Natural killer cell treated with Interleukin-12 subunit alpha and Interleukin-12 subunit beta and Interleukin-15 and Interleukin-18, amount 100 ng/mL, for 72 hours (primary cell): ENCODE measurements around the gene LRRC47. TPM values are rescaled to one million over a fixed set of nuclear protein-coding genes. Genes with fewer than 3 reads are reported as not detected.

ENCODE experiments used
- ATAC-seq, 2 donors: fragments of 150-1000 bp; cut with Tn5 transposase in 1 of 2; sonication (Bioruptor Pico), chemical (Tn5 transposase) in 1 of 2; 2 replicates each; pipeline ENCODE4 v1.10.0; 2021
- DNase-seq: peaks from one replicate; pipeline ENCODE4 v3.0.0; 2022; ENCODE audit warnings: low spot score
- H3K27ac Mint-ChIP-seq, 2 donors: 1 replicate in 1 of 2; 2 replicates in 1 of 2; pipeline ENCODE4 v1.8.0; 2022; ENCODE audit warnings: mixed read lengths in 2 of 2, mild to moderate bottlenecking in 1 of 2, moderate library complexity in 1 of 2
- H3K27me3 Mint-ChIP-seq, 2 donors: 1 replicate in 1 of 2; 2 replicates in 1 of 2; pipeline ENCODE4 v1.8.0; 2022; ENCODE audit warnings: mixed read lengths in 2 of 2
- H3K36me3 Mint-ChIP-seq: one replicate; pipeline ENCODE4 v1.8.0; 2022; ENCODE audit warnings: mixed read lengths
- H3K4me1 Mint-ChIP-seq, 2 donors: 1 replicate in 1 of 2; 2 replicates in 1 of 2; pipeline ENCODE4 v1.8.0; 2022; ENCODE audit warnings: low read depth in 2 of 2, mixed read lengths in 2 of 2, mild to moderate bottlenecking in 1 of 2
- H3K4me3 Mint-ChIP-seq: one replicate; pipeline ENCODE4 v1.8.0; 2022; ENCODE audit warnings: mixed read lengths
- H3K9me3 Mint-ChIP-seq: 2 replicates; pipeline ENCODE4 v1.8.0; 2022; ENCODE audit warnings: mixed read lengths
- total RNA-seq, 2 donors: library from RNA; stranded (reverse); gene quantifications; one replicate each; pipeline ENCODE4 v1.2.3, GENCODE V29; 2022

The LRRC47 gene
- total RNA-seq, 2 donors from 2014 or later, result 46.4 to 54.1 TPM

DNA sequence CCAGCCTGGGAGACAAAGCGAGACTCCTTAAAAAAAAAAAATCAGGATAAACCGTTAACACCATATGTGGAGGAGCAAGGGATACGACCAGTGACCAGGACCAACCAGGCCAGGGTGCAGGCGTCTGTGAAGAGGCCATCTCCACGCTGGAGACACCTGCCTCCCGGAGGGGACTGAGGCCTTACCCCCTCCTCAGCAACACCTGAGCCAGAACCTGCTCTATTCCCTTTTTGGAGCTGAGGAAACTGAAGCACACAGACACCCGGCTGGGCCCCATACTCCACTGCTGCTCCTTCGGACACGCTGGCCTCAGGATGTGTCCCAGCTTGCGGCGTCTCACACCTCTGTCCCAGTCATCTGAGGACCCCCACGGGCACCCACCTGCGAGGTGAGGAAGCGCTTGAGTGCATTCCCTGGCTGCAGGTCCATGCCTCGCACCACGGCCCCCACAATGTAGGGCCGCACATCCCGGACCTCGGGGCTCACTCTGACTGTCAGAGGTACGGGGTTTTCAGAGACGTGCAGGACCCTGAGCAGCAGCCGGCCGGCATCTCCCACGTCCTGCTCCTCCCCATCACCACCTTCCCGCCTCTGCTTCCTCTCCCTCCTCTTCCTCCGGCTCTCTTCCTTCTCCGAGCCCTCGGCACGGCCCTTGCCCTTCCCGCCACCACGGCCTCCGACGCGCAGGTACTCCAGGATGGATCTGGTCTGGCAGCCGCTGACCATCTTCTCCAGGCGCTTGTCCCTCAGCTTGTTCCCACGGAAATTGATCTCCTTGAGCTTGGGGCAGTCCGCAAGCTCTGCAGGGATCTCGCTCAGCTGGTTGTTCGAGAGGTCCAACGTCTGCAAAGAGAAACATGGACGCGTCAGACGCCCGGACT lies 9.6 kb downstream of the LRRC47 start:
- peaks cover 20 to 23% of the 10 kb centered on the region in 2 donors for H3K4me1 Mint-ChIP-seq
- peak overlapping the region; percentile 52 for H3K4me3 Mint-ChIP-seq
- peaks cover 5% of the 10 kb centered on the region for H3K36me3 Mint-ChIP-seq
- DNase-seq (no peak), ATAC-seq (no peak)
- H3K27ac Mint-ChIP-seq, result peak overlapping the region; percentile 60 to 64
- no peaks in the 10 kb centered on the region for H3K27me3 Mint-ChIP-seq
- H3K9me3 Mint-ChIP-seq, result no peaks in the 10 kb centered on the region

DNA sequence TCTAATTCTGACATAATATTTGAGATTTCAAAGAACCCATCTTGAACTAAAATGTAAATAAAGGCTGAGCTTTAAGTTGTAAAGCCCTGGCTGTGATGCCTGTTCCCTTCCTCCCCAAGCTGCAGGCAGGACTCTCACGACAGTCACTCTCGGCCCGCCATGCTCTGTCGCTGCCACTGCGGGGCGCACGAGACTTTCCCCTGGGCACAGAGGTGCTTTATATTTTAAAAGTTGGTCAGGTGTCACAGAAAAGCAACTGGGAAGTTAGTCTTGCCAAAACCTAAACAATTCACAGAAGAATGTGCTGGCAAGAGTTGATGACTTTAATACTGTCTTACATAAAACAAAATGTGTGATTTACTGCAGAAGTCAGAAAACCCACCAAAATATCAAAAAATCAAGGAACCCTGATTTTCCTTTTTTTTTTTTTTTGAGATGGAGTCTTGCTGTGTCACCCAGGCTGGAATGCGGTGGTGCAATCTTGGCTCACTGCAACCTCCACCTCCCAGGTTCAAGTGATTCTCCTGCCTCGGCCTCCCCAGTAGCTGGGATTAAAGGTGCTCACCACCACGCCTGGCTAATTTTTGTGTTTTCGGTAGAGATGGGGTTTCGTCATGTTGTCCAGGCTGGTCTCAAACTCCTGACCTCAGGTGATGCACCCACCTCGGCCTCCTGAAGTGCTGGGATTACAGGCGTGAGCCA lies 10.7 kb downstream of the LRRC47 start:
- peaks cover 5% of the 10 kb centered on the region for H3K36me3 Mint-ChIP-seq
- ATAC-seq (no peak), DNase-seq (no peak)
- H3K9me3 Mint-ChIP-seq, result no peaks in the 10 kb centered on the region
- H3K4me1 Mint-ChIP-seq, result peaks cover 19 to 20% of the 10 kb centered on the region in 2 donors
- H3K27ac Mint-ChIP-seq, result no peak overlapping the region
- H3K4me3 Mint-ChIP-seq, result no peak overlapping the region
- H3K27me3 Mint-ChIP-seq, result no peaks in the 10 kb centered on the region

DNA sequence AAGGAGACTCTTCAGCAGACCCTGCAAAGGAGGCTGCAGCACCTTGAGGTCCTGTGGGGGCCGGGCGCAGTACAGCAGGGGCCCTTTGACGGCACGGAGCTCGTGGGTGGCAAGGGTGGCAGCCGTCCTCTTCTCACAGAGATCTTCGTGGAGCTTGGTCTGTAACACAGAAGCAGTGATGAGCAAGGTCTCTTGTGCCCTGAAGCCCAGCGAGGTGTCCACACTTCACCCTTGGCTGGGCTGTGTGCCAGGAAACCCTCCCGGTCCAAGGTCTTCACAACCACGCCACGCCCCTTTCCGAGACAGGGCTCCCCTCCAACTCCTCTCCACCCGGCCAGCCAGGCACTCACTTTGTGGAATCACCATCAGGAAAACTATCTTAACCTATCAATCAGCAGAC lies 11.3 kb downstream of the LRRC47 start:
- Mint-ChIP-seq H3K9me3 (no peaks in the 10 kb centered on the region), H3K4me3 (no peak overlapping the region), H3K27ac (no peak overlapping the region), H3K27me3 (no peaks in the 10 kb centered on the region), H3K4me1 (peaks cover 19 to 20% of the 10 kb centered on the region in 2 donors), H3K36me3 (peaks cover 8% of the 10 kb centered on the region)
- ATAC-seq (no peak), DNase-seq (no peak)

DNA sequence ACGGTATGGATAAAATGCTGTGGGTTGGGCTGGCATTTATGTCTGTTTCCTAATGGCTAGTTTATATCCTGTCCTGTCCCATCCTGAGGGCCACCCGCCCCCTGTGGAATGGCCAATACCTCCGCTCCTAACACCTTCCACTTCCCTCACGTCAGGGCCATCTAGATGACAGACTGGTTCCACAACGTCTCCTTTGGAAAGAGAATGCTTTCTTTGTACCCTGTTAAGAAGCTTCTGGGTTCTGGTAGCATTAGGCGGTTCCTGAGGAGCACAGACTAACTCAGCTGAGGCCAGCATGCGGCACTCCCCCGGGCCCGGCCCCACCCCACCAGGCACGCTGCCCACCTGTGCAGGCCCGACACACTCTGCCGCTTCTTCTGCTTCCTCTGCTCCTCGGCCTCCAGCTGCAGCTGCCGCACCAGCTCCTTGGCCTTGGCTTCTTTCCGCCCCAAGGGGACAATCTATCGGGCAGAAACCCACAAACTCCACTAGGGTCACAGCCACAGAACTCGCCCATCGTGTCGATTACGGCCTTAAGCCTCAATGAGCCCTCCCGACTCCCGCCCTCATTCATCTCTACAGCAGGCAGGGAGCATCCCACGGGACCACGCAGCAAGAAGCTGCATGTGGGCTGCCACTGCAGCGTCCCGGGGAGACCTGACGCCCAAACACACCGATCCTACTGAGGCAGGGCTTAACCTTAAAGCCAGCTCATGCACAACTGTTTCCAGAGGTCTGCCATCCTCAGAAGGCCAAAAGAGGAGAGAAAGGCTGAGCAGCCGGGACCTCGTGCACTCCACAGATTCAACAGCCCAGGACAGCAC lies 12.4 kb downstream of the LRRC47 start:
- Mint-ChIP-seq H3K4me3 (no peak overlapping the region), H3K36me3 (peaks cover 12% of the 10 kb centered on the region), H3K27me3 (no peaks in the 10 kb centered on the region), H3K9me3 (no peaks in the 10 kb centered on the region), H3K27ac (no peak overlapping the region), H3K4me1 (peaks cover 14 to 20% of the 10 kb centered on the region in 2 donors)
- ATAC-seq (no peak), DNase-seq (no peak)

DNA sequence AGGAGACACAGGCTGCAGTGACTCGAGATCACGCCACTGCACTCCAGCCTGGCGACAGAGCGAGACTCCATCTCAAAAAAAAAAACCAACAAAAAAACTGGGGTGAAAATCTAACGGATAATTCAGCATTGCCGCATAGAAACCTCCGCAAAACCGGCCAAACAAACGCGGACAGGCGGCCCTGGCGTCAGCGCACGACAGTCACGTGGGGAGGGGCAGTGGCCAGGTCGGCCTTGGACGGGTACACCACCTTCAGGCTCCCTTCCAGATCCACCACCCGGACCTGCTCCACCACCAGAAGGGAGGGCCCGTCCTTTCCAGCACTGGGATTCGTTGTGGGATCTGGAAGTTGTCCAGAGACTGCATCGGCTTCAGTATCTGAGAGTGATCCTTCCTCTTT lies 15.4 kb downstream of the LRRC47 start:
- Mint-ChIP-seq H3K9me3 (no peaks in the 10 kb centered on the region), H3K27me3 (no peaks in the 10 kb centered on the region), H3K4me1 (peaks cover 0 to under 1% of the 10 kb centered on the region in 2 donors), H3K36me3 (peaks cover 12% of the 10 kb centered on the region), H3K27ac (no peak overlapping the region), H3K4me3 (no peak overlapping the region)
- ATAC-seq, result no peak
- DNase-seq, result no peak

DNA sequence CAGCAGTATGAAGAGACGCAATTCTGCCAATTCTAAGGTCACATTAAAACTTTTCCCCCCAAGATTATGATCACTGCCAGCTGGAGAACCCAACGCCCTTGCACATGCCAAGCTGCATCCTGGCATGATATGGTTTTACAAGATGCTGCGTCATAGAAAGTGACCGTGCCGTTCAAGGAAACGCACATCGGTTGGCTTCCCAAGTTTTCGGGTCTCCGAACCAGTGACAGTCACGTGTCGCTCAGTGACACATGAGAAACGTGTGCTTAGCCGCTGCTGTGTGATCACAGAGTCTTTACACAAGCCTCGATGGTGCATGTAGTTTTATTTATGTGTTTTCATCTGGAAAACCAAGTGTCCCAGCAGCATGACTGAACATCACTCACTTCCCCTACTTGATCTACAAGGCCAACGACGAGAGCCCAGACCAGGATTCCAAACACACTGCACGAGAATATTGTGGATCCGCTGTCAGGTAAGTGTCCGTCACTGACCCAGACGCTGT lies 16.3 kb downstream of the LRRC47 start:
- no peaks in the 10 kb centered on the region for H3K9me3 Mint-ChIP-seq
- no peak for DNase-seq
- peaks cover 8% of the 10 kb centered on the region for H3K36me3 Mint-ChIP-seq
- no peak for ATAC-seq
- no peak overlapping the region for H3K4me3 Mint-ChIP-seq
- peak overlapping the region in 1 of 2 donors; percentile 29 for H3K27ac Mint-ChIP-seq
- peaks cover 0 to 3% of the 10 kb centered on the region in 2 donors for H3K4me1 Mint-ChIP-seq
- no peaks in the 10 kb centered on the region for H3K27me3 Mint-ChIP-seq

DNA sequence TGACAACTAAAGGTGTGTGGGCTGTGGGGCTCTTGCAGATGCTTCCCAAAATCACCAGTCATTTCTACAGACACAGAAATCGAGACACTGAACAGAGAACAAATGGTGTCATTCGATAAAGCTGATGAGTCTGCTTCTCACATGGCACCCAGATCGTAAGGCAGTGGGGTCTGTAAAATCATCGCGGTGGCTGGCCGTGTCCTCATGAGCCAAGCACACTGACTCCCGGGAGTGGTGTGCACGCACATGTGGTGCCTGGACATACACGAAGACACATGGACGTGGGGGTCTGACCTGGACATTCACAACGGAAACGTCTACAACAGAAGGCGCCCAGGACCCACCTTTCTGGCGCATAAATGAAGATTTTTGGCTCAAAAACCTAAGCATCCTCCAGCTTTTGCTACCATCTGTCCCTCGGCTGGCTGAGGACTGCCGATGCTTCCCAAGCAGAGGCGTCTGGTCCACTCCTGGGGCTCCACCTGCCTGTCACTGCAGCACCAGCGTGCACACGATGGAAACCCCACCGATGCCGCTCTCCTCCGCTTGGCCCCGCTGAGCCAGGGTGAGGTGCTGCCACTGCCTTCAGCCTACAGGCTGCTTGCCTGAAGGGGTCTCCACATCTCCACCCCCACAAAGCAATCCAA lies 16.9 kb downstream of the LRRC47 start:
- peaks cover 8% of the 10 kb centered on the region for H3K36me3 Mint-ChIP-seq
- H3K27ac Mint-ChIP-seq, result no peak overlapping the region
- no peak for DNase-seq
- H3K4me1 Mint-ChIP-seq, result peaks cover 0 to 3% of the 10 kb centered on the region in 2 donors
- no peaks in the 10 kb centered on the region for H3K9me3 Mint-ChIP-seq
- no peaks in the 10 kb centered on the region for H3K27me3 Mint-ChIP-seq
- no peak for ATAC-seq
- no peak overlapping the region for H3K4me3 Mint-ChIP-seq

DNA sequence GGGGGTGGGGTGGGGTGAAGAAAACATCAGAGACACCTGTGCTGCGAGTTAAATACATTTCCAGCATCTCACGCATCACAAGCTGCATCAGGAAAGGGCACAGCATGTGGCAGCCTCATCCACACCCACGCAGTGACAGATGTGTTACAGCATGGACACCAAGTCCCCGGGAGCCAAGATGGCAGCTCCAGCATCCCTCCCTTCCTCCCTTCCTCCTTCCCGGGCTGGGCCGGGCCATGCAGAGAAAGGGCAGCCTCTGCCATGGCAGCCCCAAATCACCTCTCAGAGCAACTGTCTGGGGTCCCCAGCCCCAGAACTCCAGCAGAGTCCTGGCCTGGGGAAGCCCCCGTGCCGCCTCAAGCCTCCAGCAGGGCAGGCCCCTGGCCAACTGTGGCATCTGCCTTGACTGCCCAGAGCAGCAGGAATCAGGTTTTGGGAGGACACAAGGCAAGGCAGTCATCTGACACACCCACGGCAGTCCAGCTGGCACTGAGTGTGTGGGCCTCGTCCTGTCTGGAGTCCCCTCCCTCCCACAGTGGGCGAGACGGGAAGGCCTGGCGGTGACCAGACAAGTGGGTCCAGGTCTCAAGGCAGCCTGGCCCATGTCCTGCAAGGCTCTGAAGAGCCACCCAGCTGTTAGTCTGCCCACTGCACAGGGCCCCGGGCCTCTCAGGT lies 17.6 kb downstream of the LRRC47 start:
- H3K4me3 Mint-ChIP-seq, result no peak overlapping the region
- no peaks in the 10 kb centered on the region for H3K9me3 Mint-ChIP-seq
- no peaks in the 10 kb centered on the region for H3K27me3 Mint-ChIP-seq
- DNase-seq (peak; percentile 48), ATAC-seq (no peak)
- peaks cover 0 to 3% of the 10 kb centered on the region in 2 donors for H3K4me1 Mint-ChIP-seq
- no peak overlapping the region for H3K27ac Mint-ChIP-seq
- peaks cover 8% of the 10 kb centered on the region for H3K36me3 Mint-ChIP-seq

DNA sequence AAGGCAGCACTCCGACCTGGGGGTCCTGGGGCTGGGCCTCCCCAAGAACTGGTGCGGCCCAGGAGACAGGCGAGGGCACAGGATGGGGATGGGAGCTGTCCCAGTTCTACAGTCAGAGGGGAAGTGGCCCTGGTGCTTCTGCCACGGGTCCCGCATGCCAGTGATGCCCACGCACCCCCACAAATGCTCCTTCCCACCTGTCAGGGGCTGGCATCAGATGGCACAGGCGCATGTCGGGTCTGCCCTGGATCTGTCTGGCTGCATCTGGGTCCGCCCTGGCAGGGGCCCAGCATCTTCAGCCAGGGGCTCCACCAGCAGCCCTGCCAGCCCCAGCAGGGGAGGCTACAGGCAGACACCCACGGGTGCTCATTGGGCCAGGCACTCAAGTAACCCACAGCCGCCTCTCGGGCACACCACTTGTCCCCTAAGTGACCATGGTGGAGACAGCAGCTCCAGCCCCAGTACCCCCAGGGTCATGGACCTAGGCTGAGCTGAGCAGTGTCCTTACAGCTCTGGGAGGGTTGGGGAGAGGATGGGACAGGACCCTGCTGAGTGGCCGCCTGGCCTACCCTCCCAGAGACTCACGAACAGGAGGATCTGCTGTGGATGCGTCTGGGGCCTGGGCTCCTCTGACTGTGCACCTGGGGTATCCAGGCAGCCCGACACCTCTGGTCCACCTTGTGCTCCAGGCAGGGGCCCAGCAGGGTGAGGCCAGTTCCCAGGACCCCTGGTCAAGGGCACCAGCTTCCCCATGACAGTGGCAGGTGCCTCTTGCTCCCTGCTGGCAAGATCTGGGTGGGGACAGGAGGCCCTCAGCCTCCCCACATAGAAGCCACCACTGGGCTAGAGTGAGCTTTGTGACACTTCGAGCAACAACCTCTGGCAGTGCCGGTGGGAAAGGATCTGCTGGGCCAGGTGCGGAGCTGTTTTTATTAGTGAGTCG lies 18.4 kb downstream of the LRRC47 start:
- Mint-ChIP-seq H3K9me3 (no peaks in the 10 kb centered on the region), H3K36me3 (peaks cover 8% of the 10 kb centered on the region), H3K4me3 (no peak overlapping the region), H3K27me3 (no peaks in the 10 kb centered on the region), H3K4me1 (peaks cover 0 to 3% of the 10 kb centered on the region in 2 donors), H3K27ac (no peak overlapping the region)
- no peak for ATAC-seq
- no peak for DNase-seq

DNA sequence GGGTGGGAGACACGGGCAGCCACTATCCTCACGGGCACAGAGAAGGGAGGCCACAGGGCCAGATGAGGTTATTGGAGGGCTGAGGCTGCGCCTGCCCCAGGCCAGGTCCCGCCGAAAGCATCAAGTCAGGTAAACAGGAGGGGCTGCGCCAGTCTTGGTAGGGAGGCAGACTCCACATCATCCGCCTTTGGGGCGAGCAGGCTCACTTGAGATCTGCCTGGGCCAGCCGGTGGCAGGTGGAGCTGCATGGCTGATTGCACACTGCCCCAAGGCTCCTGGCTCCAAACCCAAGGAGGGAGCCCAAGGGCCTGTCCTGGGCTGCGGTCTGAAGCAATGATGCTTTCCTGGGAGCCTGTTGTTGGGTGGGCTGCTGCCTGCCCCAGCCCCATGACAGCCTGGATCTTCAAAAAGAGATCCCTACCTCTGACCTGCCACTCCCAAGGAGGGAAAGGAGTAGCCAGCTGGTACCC lies 19.2 kb downstream of the LRRC47 start:
- Mint-ChIP-seq H3K4me3 (no peak overlapping the region), H3K27ac (no peak overlapping the region), H3K27me3 (no peaks in the 10 kb centered on the region), H3K36me3 (peaks cover 8% of the 10 kb centered on the region), H3K9me3 (no peaks in the 10 kb centered on the region), H3K4me1 (peaks cover 0 to 3% of the 10 kb centered on the region in 2 donors)
- no peak for ATAC-seq
- DNase-seq, result no peak

DNA sequence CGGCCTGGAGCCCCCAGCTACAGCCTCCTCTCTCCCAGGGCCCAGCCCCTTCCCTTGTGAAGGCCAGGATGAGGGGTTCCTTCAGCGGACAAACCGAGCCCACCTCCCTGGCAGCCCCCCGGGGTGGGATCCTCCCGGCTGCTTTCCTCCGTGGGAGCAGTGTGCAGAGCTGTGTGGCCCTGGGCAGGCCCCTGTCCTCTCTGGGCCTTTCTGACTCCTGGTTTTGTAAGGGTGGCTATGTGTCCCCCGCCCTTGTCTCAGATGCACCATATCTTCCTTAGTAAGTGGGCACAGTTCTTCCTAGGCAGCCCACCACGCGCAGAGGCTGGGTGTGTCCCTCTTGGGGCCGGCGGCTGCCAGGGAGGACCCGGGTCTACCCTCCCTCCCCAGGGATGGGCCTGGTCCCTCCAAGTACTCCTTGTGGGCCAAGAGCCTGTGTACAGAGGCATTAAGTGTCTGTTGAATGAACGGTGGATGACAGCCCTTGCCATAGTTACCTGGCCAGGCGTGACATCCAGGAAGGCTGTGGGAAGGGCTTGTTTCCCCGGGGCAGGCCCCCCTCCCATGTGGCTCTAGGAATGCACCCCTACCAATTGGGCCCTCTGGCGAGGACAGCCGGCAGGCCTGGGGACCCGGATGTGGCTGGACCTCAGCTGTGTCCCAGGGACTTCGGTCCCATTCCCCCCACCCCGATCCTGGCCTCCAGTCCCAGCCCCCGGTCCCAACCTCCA lies 19.9 kb downstream of the LRRC47 start:
- Mint-ChIP-seq H3K4me3 (no peak overlapping the region), H3K4me1 (peaks cover 0 to 3% of the 10 kb centered on the region in 2 donors), H3K27me3 (no peaks in the 10 kb centered on the region), H3K36me3 (peaks cover 8% of the 10 kb centered on the region), H3K27ac (no peak overlapping the region), H3K9me3 (no peaks in the 10 kb centered on the region)
- DNase-seq (no peak), ATAC-seq (no peak)
